ENCODE data around the gene UBXN11.

UBXN11 gene

GRCh38 chr1:26338670-26339069 lies 32.2 kb upstream of the UBXN11 start:
- peaks cover 19% of the 10 kb centered on the region for H3K4me1 ChIP-seq (ENCODE audit: insufficient read depth, low read length, poor library complexity, severe bottlenecking)
- H3K4me3 ChIP-seq (ENCODE audit: low read length, poor library complexity, severe bottlenecking), result no peak overlapping the region
- TF ChIP-seq CTCF (conservative IDR thresholded peaks at IDR 0.05; ENCODE audit: low read length), result no peak
- no peak for TF ChIP-seq EZH2phosphoT487 (IDR thresholded peaks at IDR 0.05; ENCODE audit: borderline replicate concordance)
- no peaks in the 10 kb centered on the region for H3K36me3 ChIP-seq (ENCODE audit: insufficient read depth, low read length)
- H3F3A ChIP-seq (ENCODE audit: low read depth), result no peaks in the 10 kb centered on the region
- H3K9me2 ChIP-seq (replicated peaks; ENCODE audit: low read depth, low read length), result no peaks in the 10 kb centered on the region
- H2AFZ ChIP-seq (ENCODE audit: low read length), result no peak overlapping the region
- H3K9me3 ChIP-seq (ENCODE audit: insufficient read depth, low read depth, low read length), result no peaks in the 10 kb centered on the region
- H4K20me1 ChIP-seq (ENCODE audit: insufficient read depth, low read length, poor library complexity, severe bottlenecking), result no peaks in the 10 kb centered on the region
- H3K27me3 ChIP-seq (ENCODE audit: insufficient read depth, low read length, poor library complexity, severe bottlenecking), result no peaks in the 10 kb centered on the region
- no peak overlapping the region for H3K9ac ChIP-seq (ENCODE audit: low read depth, low read length, poor library complexity, severe bottlenecking)
- no peaks in the 10 kb centered on the region for H3K79me2 ChIP-seq (ENCODE audit: insufficient read depth, low read length)
- no peak overlapping the region for H3K4me2 ChIP-seq (ENCODE audit: low read depth, low read length, poor library complexity, severe bottlenecking)

DNA sequence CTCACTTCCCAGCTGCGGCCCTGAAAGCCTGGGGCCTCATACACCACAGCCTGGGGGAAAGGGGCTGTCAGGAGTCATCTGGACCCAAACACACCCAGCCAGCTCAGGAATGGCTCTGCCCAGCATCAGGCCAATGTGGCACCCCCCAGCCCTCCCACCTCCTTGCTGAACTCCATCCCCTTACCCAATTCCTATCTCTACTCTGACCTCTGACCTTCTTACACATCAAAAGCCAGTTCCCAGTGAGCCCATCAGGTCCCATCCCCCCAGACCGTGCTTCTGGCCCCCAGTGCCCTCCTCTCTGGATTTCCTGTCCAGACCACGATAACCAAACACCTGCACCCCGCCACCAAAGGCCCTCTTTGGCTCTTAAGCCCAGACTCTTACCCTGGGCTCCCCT lies 31.2 kb upstream of the UBXN11 start:
- no peak overlapping the region for H2AFZ ChIP-seq (ENCODE audit: low read length)
- H3K4me3 ChIP-seq (ENCODE audit: low read length, poor library complexity, severe bottlenecking), result no peak overlapping the region
- H3K9me2 ChIP-seq (replicated peaks; ENCODE audit: low read depth, low read length), result no peaks in the 10 kb centered on the region
- H4K20me1 ChIP-seq (ENCODE audit: insufficient read depth, low read length, poor library complexity, severe bottlenecking), result no peaks in the 10 kb centered on the region
- TF ChIP-seq EZH2phosphoT487 (IDR thresholded peaks at IDR 0.05; ENCODE audit: borderline replicate concordance) (no peak), CTCF (conservative IDR thresholded peaks at IDR 0.05; ENCODE audit: low read length) (no peak)
- H3K36me3 ChIP-seq (ENCODE audit: insufficient read depth, low read length), result no peaks in the 10 kb centered on the region
- no peaks in the 10 kb centered on the region for H3K27me3 ChIP-seq (ENCODE audit: insufficient read depth, low read length, poor library complexity, severe bottlenecking)
- no peaks in the 10 kb centered on the region for H3F3A ChIP-seq (ENCODE audit: low read depth)
- H3K4me1 ChIP-seq (ENCODE audit: insufficient read depth, low read length, poor library complexity, severe bottlenecking), result peaks cover 19% of the 10 kb centered on the region
- no peaks in the 10 kb centered on the region for H3K79me2 ChIP-seq (ENCODE audit: insufficient read depth, low read length)
- H3K9me3 ChIP-seq (ENCODE audit: insufficient read depth, low read depth, low read length), result no peaks in the 10 kb centered on the region
- H3K9ac ChIP-seq (ENCODE audit: low read depth, low read length, poor library complexity, severe bottlenecking), result peak overlapping the region; percentile 29
- H3K4me2 ChIP-seq (ENCODE audit: low read depth, low read length, poor library complexity, severe bottlenecking), result peak overlapping the region; percentile 7

DNA sequence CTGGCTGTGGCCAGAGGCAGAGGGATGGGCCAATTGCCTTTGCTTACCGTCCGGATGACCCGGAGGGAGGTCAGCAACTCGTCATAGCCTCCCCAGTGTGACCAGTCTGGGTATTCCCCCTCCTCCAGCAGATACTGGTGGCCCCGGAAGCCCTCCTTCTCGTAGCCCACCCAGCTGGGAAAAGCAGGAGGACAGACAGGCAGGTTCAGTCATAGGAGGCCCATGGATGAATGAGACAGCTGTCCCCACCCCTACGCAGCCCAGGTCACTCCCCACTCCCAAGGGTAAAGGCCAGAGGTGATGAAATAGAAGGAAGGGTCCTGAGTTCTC lies 30.7 kb upstream of the UBXN11 start:
- no peaks in the 10 kb centered on the region for H3F3A ChIP-seq (ENCODE audit: low read depth)
- no peak overlapping the region for H3K4me3 ChIP-seq (ENCODE audit: low read length, poor library complexity, severe bottlenecking)
- no peaks in the 10 kb centered on the region for H3K9me3 ChIP-seq (ENCODE audit: insufficient read depth, low read depth, low read length)
- peaks cover 19% of the 10 kb centered on the region for H3K4me1 ChIP-seq (ENCODE audit: insufficient read depth, low read length, poor library complexity, severe bottlenecking)
- no peaks in the 10 kb centered on the region for H3K36me3 ChIP-seq (ENCODE audit: insufficient read depth, low read length)
- H2AFZ ChIP-seq (ENCODE audit: low read length), result no peak overlapping the region
- no peaks in the 10 kb centered on the region for H4K20me1 ChIP-seq (ENCODE audit: insufficient read depth, low read length, poor library complexity, severe bottlenecking)
- H3K79me2 ChIP-seq (ENCODE audit: insufficient read depth, low read length), result no peaks in the 10 kb centered on the region
- no peaks in the 10 kb centered on the region for H3K9me2 ChIP-seq (replicated peaks; ENCODE audit: low read depth, low read length)
- H3K27me3 ChIP-seq (ENCODE audit: insufficient read depth, low read length, poor library complexity, severe bottlenecking), result no peaks in the 10 kb centered on the region
- H3K4me2 ChIP-seq (ENCODE audit: low read depth, low read length, poor library complexity, severe bottlenecking), result peak overlapping the region; percentile 7
- H3K9ac ChIP-seq (ENCODE audit: low read depth, low read length, poor library complexity, severe bottlenecking), result peak overlapping the region; percentile 29
- TF ChIP-seq EZH2phosphoT487 (IDR thresholded peaks at IDR 0.05; ENCODE audit: borderline replicate concordance), result no peak
- no peak for TF ChIP-seq CTCF (conservative IDR thresholded peaks at IDR 0.05; ENCODE audit: low read length)

Measured in Loucy (cell line).